ENCODE results near the gene SNX9. TPM values are rescaled to one million over a fixed set of nuclear protein-coding genes. Genes with fewer than 3 reads are reported as not detected.

Gene SNX9
- total and polyA plus RNA-seq, 2 of the 8 experiments (the other 6 are each of a cell fraction or from before 2014, with no cell fraction given): 11.8 to 23.2 TPM

DNA sequence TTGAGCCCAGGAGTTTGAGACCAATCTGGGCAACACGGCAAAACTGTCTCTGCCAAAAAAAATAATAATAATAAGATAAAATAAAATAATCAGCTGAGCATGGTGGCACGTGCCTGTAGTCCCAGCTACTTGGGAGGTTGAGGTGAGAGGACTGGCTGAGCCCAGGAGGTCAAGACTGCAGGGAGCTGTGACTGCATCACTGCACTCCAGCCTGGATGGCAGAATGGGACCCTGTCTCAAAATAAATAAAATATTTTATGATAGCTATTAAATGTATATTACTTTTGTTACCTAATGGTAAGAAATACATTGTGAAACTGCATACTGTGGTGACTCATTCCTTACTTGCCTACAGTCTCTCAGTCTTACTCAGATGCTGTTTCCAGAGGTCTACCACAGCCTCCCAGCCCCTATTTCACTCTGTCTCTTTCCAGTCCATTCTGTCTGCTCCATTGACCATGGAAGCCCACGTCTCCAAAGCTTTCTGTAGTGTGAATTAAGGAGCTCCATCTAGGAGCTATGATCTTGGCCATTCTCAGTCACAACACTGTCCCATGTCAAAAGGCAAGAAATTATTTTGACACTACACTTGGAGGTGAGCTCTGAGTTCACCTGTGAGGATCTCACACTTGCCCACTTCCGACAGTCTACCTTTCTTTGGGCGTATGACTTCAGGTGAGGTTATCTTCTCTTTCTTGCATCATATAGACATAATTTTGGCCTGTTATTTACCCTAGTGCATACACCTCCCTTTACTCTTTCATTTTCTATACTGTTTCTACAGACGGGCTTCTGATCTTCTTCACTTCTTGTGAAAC is 22.4 kb upstream of the SNX9 start:
- Histone ChIP-seq H3K9me3 (ENCODE audit: insufficient read depth in 2 of 2, low read depth in 1 of 2, low read length in 1 of 2) (no peaks in the 10 kb centered on the region), H3K14ac (ENCODE audit: insufficient read length) (no peak overlapping the region), H4K5ac (ENCODE audit: insufficient read length, low read depth, low read length) (no peak overlapping the region), H2BK20ac (ENCODE audit: low read length) (no peak overlapping the region), H4K8ac (ENCODE audit: extremely low read depth, insufficient read depth, low read length) (no peak overlapping the region), H3K79me1 (ENCODE audit: low read depth, low read length) (no peaks in the 10 kb centered on the region), H2BK15ac (ENCODE audit: low read length) (no peak overlapping the region), H3K23me2 (ENCODE audit: low read depth, low read length) (no peaks in the 10 kb centered on the region), H2AK5ac (ENCODE audit: low read depth, low read length) (no peak overlapping the region), H3K27ac (ENCODE audit: low read depth, low read length) (no peak overlapping the region), H4K20me1 (replicated peaks in 1 of 2; ENCODE audit: control insufficient read depth in 1 of 2, insufficient read depth in 2 of 2, low read length in 2 of 2) (no peaks in the 10 kb centered on the region), H4K91ac (replicated peaks; ENCODE audit: insufficient read length, low read length) (no peak overlapping the region), H3K27me3 (replicated peaks in 1 of 4; ENCODE audit: control insufficient read depth in 3 of 4, extremely low read depth in 1 of 4, insufficient read depth in 3 of 4, low read length in 3 of 4) (no peaks in the 10 kb centered on the region), H3K4me2 (ENCODE audit: insufficient read depth in 1 of 2, low read depth in 2 of 2, low read length in 2 of 2) (no peak overlapping the region), H2BK120ac (replicated peaks; ENCODE audit: low read depth, low read length) (no peak overlapping the region), H3K4me1 (replicated peaks in 1 of 4; ENCODE audit: control insufficient read depth in 3 of 4, insufficient read depth in 4 of 4, low read length in 3 of 4) (no peaks in the 10 kb centered on the region), H3K4ac (replicated peaks; ENCODE audit: insufficient read length, low read depth, low read length) (no peak overlapping the region), H3K4me3 (ENCODE audit: extremely low read depth in 1 of 4, insufficient read depth in 2 of 4, low read depth in 3 of 4, low read length in 4 of 4) (no peak overlapping the region), H3K18ac (ENCODE audit: extremely low read depth, low read length) (no peak overlapping the region), H3K23ac (ENCODE audit: insufficient read length) (no peak overlapping the region), H2BK5ac (ENCODE audit: low read depth, low read length) (no peak overlapping the region), H3K36me3 (ENCODE audit: control insufficient read depth in 2 of 4, insufficient read depth in 4 of 4, low read length in 3 of 4) (no peaks in the 10 kb centered on the region), H3K79me2 (ENCODE audit: control insufficient read depth in 1 of 2, insufficient read depth in 2 of 2, low read length in 2 of 2) (no peaks in the 10 kb centered on the region), H3K56ac (replicated peaks; ENCODE audit: insufficient read length, low read depth, low read length) (no peak overlapping the region), H2BK12ac (ENCODE audit: low read depth, low read length) (no peak overlapping the region), H3K9ac (replicated peaks in 1 of 4; ENCODE audit: extremely low read depth in 1 of 4, low read depth in 3 of 4, low read length in 3 of 4) (no peak overlapping the region), H2AFZ (ENCODE audit: low read length) (no peak overlapping the region)
- FAIRE-seq: no peak
- DNase-seq (ENCODE audit: low read depth in 1 of 2, low spot score in 2 of 2): no peak
- 86% methylated on average over 6 of the region's 6 CpGs; no CpG with 5 or more reads in 1 of the 2 experiments for WGBS, 2 experiments (ENCODE audit: extremely low coverage in 1 of 2, insufficient coverage in 1 of 2, insufficient read length in 1 of 2, insufficient replicate concordance in 2 of 2, low coverage in 1 of 2, low lambda C conversion rate in 2 of 2, missing lambda C conversion rate in 1 of 2)
- CTCF ChIA-PET (ENCODE audit: partially characterized antibody): interaction anchor here (0.6 to 1.1 kb wide), 5 partner anchors 9 to 111 kb away, joined by 3 read pairs; no protein-coding TSS in a partner anchor
- TF ChIP-seq BACH1 (IDR thresholded peaks at IDR 0.05; ENCODE audit: low read length): no peak
- TF ChIP-seq SIRT6 (IDR thresholded peaks at IDR 0.05; ENCODE audit: low read length): no peak
- no peak for TF ChIP-seq GABPA (IDR thresholded peaks at IDR 0.05; ENCODE audit: borderline replicate concordance, insufficient read depth, low read length)
- no peak for TF ChIP-seq HDAC2 (IDR thresholded peaks at IDR 0.05; ENCODE audit: borderline replicate concordance in 1 of 2, low read depth in 2 of 2, low read length in 2 of 2)
- TF ChIP-seq TAF1 (IDR thresholded peaks at IDR 0.05; ENCODE audit: low read depth, low read length): no peak
- no peak for TF ChIP-seq SIN3A (conservative IDR thresholded peaks at IDR 0.05 in 1 of 2, IDR thresholded peaks at IDR 0.05 in 1 of 2; ENCODE audit: low read depth in 1 of 2, low read length in 2 of 2)
- no peak for TF ChIP-seq CEBPB (IDR thresholded peaks at IDR 0.05; ENCODE audit: low read depth, low read length)
- TF ChIP-seq YY1 (IDR thresholded peaks at IDR 0.05; ENCODE audit: low read depth, low read length): no peak
- TF ChIP-seq ASH2L (IDR thresholded peaks at IDR 0.05; ENCODE audit: low read length): no peak
- no peak for TF ChIP-seq KDM4A (IDR thresholded peaks at IDR 0.05; ENCODE audit: low read depth, low read length, severe bottlenecking)
- no peak for TF ChIP-seq SP1 (IDR thresholded peaks at IDR 0.05; ENCODE audit: low read depth, low read length)
- TF ChIP-seq, protein P1, sequence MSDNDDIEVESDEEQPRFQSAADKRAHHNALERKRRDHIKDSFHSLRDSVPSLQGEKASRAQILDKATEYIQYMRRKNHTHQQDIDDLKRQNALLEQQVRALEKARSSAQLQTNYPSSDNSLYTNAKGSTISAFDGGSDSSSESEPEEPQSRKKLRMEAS (IDR thresholded peaks at IDR 0.05): no peak
- no peak for TF ChIP-seq TAF7 (optimal IDR thresholded peaks at IDR 0.05; ENCODE audit: borderline replicate concordance, low read depth, low read length)
- POLR2A ChIA-PET (ENCODE audit: partially characterized antibody): no interaction called here

Measured in H1 (cell line).